ENCODE measurements around the gene LSAMP. TPM values are rescaled to one million over a fixed set of nuclear protein-coding genes. Genes with fewer than 3 reads are reported as not detected.

Gene LSAMP
- total and polyA plus RNA-seq, 2 experiments from 2014 or later: 2.0 to 2.9 TPM

DNA sequence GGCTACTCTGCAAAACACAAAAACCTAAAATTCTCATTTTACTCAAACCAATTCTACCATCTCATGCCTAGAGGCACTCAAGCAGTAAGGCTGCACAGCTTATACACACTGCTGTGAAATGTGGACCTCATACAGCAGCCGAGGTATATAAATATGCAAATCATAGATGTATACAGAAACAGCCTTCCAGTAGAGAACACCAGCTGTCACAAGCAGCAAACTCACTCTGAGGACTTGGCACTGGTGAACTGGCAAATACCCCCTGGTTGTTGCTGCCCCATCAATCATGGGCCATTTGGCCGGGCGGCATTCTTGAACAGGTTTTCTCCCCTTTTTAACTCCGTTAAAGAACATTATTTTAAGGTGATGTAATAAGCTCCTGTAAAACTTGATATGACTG lies 378.0 kb downstream of the LSAMP start:
- Histone ChIP-seq H3K9me2 (ENCODE audit: insufficient read depth) (no peaks in the 10 kb centered on the region), H3K27ac (ENCODE audit: low read depth) (no peak overlapping the region), H3K4me1 (ENCODE audit: insufficient read depth) (no peaks in the 10 kb centered on the region), H3K4me2 (no peak overlapping the region), H3F3A (replicated peaks; ENCODE audit: low read depth) (no peaks in the 10 kb centered on the region), H2AFZ (no peak overlapping the region), H3K4me3 (no peak overlapping the region), H3K36me3 (ENCODE audit: insufficient read depth) (no peaks in the 10 kb centered on the region), H3K27me3 (ENCODE audit: insufficient read depth) (no peaks in the 10 kb centered on the region), H3K79me2 (replicated peaks; ENCODE audit: insufficient read depth) (no peaks in the 10 kb centered on the region), H4K20me1 (replicated peaks; ENCODE audit: insufficient read depth) (no peaks in the 10 kb centered on the region)
- H3K9me3 Mint-ChIP-seq: no peaks in the 10 kb centered on the region
- H3K27me3 Mint-ChIP-seq (ENCODE audit: insufficient read depth, low read depth, poor library complexity): peaks cover 2% of the 10 kb centered on the region
- DNase-seq (ENCODE audit: low spot score): no peak
- no peaks in the 10 kb centered on the region for H3K4me1 Mint-ChIP-seq
- no peaks in the 10 kb centered on the region for H3K36me3 Mint-ChIP-seq (ENCODE audit: low read depth)
- TF ChIP-seq JUNB (IDR thresholded peaks at IDR 0.05; ENCODE audit: unreplicated experiment): no peak
- TF ChIP-seq, protein P1, sequence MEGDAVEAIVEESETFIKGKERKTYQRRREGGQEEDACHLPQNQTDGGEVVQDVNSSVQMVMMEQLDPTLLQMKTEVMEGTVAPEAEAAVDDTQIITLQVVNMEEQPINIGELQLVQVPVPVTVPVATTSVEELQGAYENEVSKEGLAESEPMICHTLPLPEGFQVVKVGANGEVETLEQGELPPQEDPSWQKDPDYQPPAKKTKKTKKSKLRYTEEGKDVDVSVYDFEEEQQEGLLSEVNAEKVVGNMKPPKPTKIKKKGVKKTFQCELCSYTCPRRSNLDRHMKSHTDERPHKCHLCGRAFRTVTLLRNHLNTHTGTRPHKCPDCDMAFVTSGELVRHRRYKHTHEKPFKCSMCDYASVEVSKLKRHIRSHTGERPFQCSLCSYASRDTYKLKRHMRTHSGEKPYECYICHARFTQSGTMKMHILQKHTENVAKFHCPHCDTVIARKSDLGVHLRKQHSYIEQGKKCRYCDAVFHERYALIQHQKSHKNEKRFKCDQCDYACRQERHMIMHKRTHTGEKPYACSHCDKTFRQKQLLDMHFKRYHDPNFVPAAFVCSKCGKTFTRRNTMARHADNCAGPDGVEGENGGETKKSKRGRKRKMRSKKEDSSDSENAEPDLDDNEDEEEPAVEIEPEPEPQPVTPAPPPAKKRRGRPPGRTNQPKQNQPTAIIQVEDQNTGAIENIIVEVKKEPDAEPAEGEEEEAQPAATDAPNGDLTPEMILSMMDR (conservative IDR thresholded peaks at IDR 0.05; ENCODE audit: low read depth in 2 of 2): no peak
- no peak for TF ChIP-seq STAT1 (IDR thresholded peaks at IDR 0.05; ENCODE audit: unreplicated experiment)
- no peak for TF ChIP-seq ZNF114 (CRISPR knock-in tag; IDR thresholded peaks at IDR 0.05)
- TF ChIP-seq, protein P2, sequence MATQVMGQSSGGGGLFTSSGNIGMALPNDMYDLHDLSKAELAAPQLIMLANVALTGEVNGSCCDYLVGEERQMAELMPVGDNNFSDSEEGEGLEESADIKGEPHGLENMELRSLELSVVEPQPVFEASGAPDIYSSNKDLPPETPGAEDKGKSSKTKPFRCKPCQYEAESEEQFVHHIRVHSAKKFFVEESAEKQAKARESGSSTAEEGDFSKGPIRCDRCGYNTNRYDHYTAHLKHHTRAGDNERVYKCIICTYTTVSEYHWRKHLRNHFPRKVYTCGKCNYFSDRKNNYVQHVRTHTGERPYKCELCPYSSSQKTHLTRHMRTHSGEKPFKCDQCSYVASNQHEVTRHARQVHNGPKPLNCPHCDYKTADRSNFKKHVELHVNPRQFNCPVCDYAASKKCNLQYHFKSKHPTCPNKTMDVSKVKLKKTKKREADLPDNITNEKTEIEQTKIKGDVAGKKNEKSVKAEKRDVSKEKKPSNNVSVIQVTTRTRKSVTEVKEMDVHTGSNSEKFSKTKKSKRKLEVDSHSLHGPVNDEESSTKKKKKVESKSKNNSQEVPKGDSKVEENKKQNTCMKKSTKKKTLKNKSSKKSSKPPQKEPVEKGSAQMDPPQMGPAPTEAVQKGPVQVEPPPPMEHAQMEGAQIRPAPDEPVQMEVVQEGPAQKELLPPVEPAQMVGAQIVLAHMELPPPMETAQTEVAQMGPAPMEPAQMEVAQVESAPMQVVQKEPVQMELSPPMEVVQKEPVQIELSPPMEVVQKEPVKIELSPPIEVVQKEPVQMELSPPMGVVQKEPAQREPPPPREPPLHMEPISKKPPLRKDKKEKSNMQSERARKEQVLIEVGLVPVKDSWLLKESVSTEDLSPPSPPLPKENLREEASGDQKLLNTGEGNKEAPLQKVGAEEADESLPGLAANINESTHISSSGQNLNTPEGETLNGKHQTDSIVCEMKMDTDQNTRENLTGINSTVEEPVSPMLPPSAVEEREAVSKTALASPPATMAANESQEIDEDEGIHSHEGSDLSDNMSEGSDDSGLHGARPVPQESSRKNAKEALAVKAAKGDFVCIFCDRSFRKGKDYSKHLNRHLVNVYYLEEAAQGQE (IDR thresholded peaks at IDR 0.05; ENCODE audit: unreplicated experiment): no peak
- no peak overlapping the region for H3K4me3 Mint-ChIP-seq
- H3K27ac Mint-ChIP-seq: no peak overlapping the region
- no peak for ATAC-seq

- Histone ChIP-seq H3K36me3 (ENCODE audit: insufficient read depth) (no peaks in the 10 kb centered on the region), H3F3A (replicated peaks; ENCODE audit: low read depth) (no peaks in the 10 kb centered on the region), H3K27ac (ENCODE audit: low read depth) (no peak overlapping the region), H2AFZ (no peak overlapping the region), H3K4me2 (no peak overlapping the region), H3K9me2 (ENCODE audit: insufficient read depth) (peaks cover under 1% of the 10 kb centered on the region; the same call in 1 of the 2 replicates), H3K27me3 (ENCODE audit: insufficient read depth) (no peaks in the 10 kb centered on the region), H4K20me1 (replicated peaks; ENCODE audit: insufficient read depth) (no peaks in the 10 kb centered on the region), H3K79me2 (replicated peaks; ENCODE audit: insufficient read depth) (no peaks in the 10 kb centered on the region), H3K4me1 (ENCODE audit: insufficient read depth) (no peaks in the 10 kb centered on the region), H3K4me3 (no peak overlapping the region)
- Mint-ChIP-seq H3K36me3 (ENCODE audit: low read depth) (no peaks in the 10 kb centered on the region), H3K4me3 (no peak overlapping the region), H3K27ac (no peak overlapping the region), H3K27me3 (ENCODE audit: insufficient read depth, low read depth, poor library complexity) (no peaks in the 10 kb centered on the region), H3K4me1 (no peaks in the 10 kb centered on the region), H3K9me3 (no peaks in the 10 kb centered on the region)
- ATAC-seq (no peak), DNase-seq (ENCODE audit: low spot score) (no peak)
- TF ChIP-seq JUNB (IDR thresholded peaks at IDR 0.05; ENCODE audit: unreplicated experiment): no peak
- TF ChIP-seq, protein P2 (IDR thresholded peaks at IDR 0.05; ENCODE audit: unreplicated experiment): no peak
- TF ChIP-seq NANOG (IDR thresholded peaks at IDR 0.05; ENCODE audit: borderline replicate concordance): no peak
- no peak for TF ChIP-seq ZNF331 (CRISPR knock-in tag; IDR thresholded peaks at IDR 0.05; ENCODE audit: low read depth)
- TF ChIP-seq ZNF114 (CRISPR knock-in tag; IDR thresholded peaks at IDR 0.05): no peak
- no peak for TF ChIP-seq EZH2phosphoT487 (IDR thresholded peaks at IDR 0.05; ENCODE audit: unreplicated experiment)
- TF ChIP-seq ETS1 (IDR thresholded peaks at IDR 0.05): no peak
- TF ChIP-seq POLR2AphosphoS5 (IDR thresholded peaks at IDR 0.05; ENCODE audit: low read depth): no peak
- TF ChIP-seq, protein P1 (conservative IDR thresholded peaks at IDR 0.05; ENCODE audit: low read depth in 2 of 2): no peak
- TF ChIP-seq CREB1 (CRISPR knock-in tag; IDR thresholded peaks at IDR 0.05; ENCODE audit: low read depth): no peak
These were observed 379.8 kb downstream of the LSAMP start for GRCh38 chr3:116065501-116065900.
